Measurements from ENCODE around the gene USP47. TPM values are rescaled to one million over a fixed set of nuclear protein-coding genes. Genes with fewer than 3 reads are reported as not detected.
A peak's percentile ranks its signal among the peaks of the same experiment; 100 is the strongest.

The USP47 gene
- total RNA-seq, 1 donor from 2014 or later: 48.1 TPM

GRCh38 chr11:11973866-11974265 lies 132.1 kb downstream of the USP47 start:
- Histone ChIP-seq H3K27ac (peak overlapping the region; percentile 11), H3K27me3 (no peaks in the 10 kb centered on the region), H3K4me1 (peaks cover 65% of the 10 kb centered on the region), H3K4me3 (no peak overlapping the region), H3K36me3 (no peaks in the 10 kb centered on the region), H3K9me3 (no peaks in the 10 kb centered on the region)
- intact Hi-C loops (cut with DNase I): no loop called here
- TF ChIP-seq CTCF (IDR thresholded peaks at IDR 0.05): no peak
- no peak for ATAC-seq
- DNase-seq: peak; percentile 22

- peak overlapping the region; percentile 72 for H3K27ac ChIP-seq
- no peak for ATAC-seq
Measured at GRCh38 chr11:11975201-11976092, 133.7 kb downstream of the USP47 start.

GRCh38 chr11:11976481-11977127 lies 134.8 kb downstream of the USP47 start:
- H3K27ac ChIP-seq: peak overlapping the region; percentile 72
- no peaks in the 10 kb centered on the region for H3K27me3 ChIP-seq
- H3K36me3 ChIP-seq: no peaks in the 10 kb centered on the region
- DNase-seq (peak; percentile 61), ATAC-seq (no peak)
- H3K4me1 ChIP-seq: peaks cover 89% of the 10 kb centered on the region
- H3K4me3 ChIP-seq: no peak overlapping the region
- TF ChIP-seq CTCF (IDR thresholded peaks at IDR 0.05): no peak
- intact Hi-C loops (cut with DNase I): no loop called here
- H3K9me3 ChIP-seq: no peaks in the 10 kb centered on the region

More at GRCh38 chr11:11975201-11976092, 133.7 kb downstream of the USP47 start:
- DNase-seq: peak; percentile 27
- Histone ChIP-seq H3K9me3 (no peaks in the 10 kb centered on the region), H3K4me1 (peaks cover 81% of the 10 kb centered on the region), H3K4me3 (no peak overlapping the region), H3K27me3 (no peaks in the 10 kb centered on the region), H3K36me3 (no peaks in the 10 kb centered on the region)
- no peak for TF ChIP-seq CTCF (IDR thresholded peaks at IDR 0.05)
- intact Hi-C loops (cut with DNase I): no loop called here

- TF ChIP-seq CTCF (IDR thresholded peaks at IDR 0.05): no peak
- ATAC-seq: peak; percentile 51
- intact Hi-C loops (cut with DNase I): no loop called here
- Histone ChIP-seq H3K36me3 (no peaks in the 10 kb centered on the region), H3K4me3 (no peak overlapping the region), H3K4me1 (peaks cover 87% of the 10 kb centered on the region), H3K27ac (peak overlapping the region; percentile 72), H3K9me3 (no peaks in the 10 kb centered on the region), H3K27me3 (no peaks in the 10 kb centered on the region)
- DNase-seq: peak; percentile 65
Measured at GRCh38 chr11:11977206-11977938, 135.6 kb downstream of the USP47 start.

GRCh38 chr11:11978098-11978637 lies 136.4 kb downstream of the USP47 start:
- no peak for TF ChIP-seq CTCF (IDR thresholded peaks at IDR 0.05)
- ATAC-seq: no peak
- Histone ChIP-seq H3K4me1 (peaks cover 79% of the 10 kb centered on the region), H3K4me3 (no peak overlapping the region), H3K9me3 (no peaks in the 10 kb centered on the region), H3K27ac (peak overlapping the region; percentile 81), H3K36me3 (no peaks in the 10 kb centered on the region), H3K27me3 (no peaks in the 10 kb centered on the region)
- intact Hi-C loops (cut with DNase I): no loop called here
- DNase-seq: no peak

Measured in upper lobe of right lung (tissue), 1 donor.